GM23338 (cell line): ENCODE data around the gene CLCN4. TPM values are rescaled to one million over a fixed set of nuclear protein-coding genes. Genes with fewer than 3 reads are reported as not detected.

Experiments
- ATAC-seq: fragments of 200-7000 bp; cut with Tn5 transposase; 3 replicates; pipeline ENCODE4 v1.9.1; 2020
- DNase-seq: peaks from one replicate; pipeline ENCODE4 v3.0.0-alpha.2; 2015; ENCODE audit warnings: low spot score
- H2AFZ ChIP-seq: fragments of 200-600 bp; sonication (generic); 2 replicates; pipeline ENCODE4 v1.8.0; 2016; ENCODE audit warnings: antibody characterized with exemption, mild to moderate bottlenecking, moderate library complexity
- H3F3A ChIP-seq: fragments of 200-600 bp; sonication (generic); replicated peaks from 2 replicates; pipeline ENCODE4 v1.8.0; 2017; ENCODE audit warnings: antibody characterized with exemption, mixed run types, low read depth
- H3K27ac ChIP-seq: fragments of 200-600 bp; sonication (generic); 2 replicates; pipeline ENCODE4 v1.6.1; 2016; ENCODE audit warnings: low read depth
- H3K27me3 ChIP-seq: fragments of 200-600 bp; sonication (generic); 2 replicates; pipeline ENCODE4 v1.8.0; 2016; ENCODE audit warnings: mild to moderate bottlenecking, mixed run types, moderate library complexity; ENCODE audit not compliant: insufficient read depth
- H3K36me3 ChIP-seq: fragments of 200-600 bp; sonication (generic); 2 replicates; pipeline ENCODE4 v1.8.0; 2016; ENCODE audit warnings: mild to moderate bottlenecking; ENCODE audit not compliant: insufficient read depth
- H3K4me1 ChIP-seq: fragments of 200-600 bp; sonication (generic); 2 replicates; pipeline ENCODE4 v1.8.0; 2016; ENCODE audit warnings: mild to moderate bottlenecking, moderate library complexity; ENCODE audit not compliant: insufficient read depth
- H3K4me2 ChIP-seq: fragments of 200-600 bp; sonication (generic); 2 replicates; pipeline ENCODE4 v1.7.1; 2017; ENCODE audit warnings: mixed run types
- H3K4me3 ChIP-seq: fragments of 200-600 bp; sonication (generic); 2 replicates; pipeline ENCODE4 v1.6.1; 2016; ENCODE audit warnings: mixed run types
- H3K79me2 ChIP-seq: fragments of 200-600 bp; sonication (generic); replicated peaks from 2 replicates; pipeline ENCODE4 v1.8.0; 2017; ENCODE audit warnings: mild to moderate bottlenecking; ENCODE audit not compliant: insufficient read depth
- H3K9me2 ChIP-seq: fragments of 200-600 bp; sonication (generic); 2 replicates; pipeline ENCODE4 v1.8.0; 2017; ENCODE audit not compliant: insufficient read depth
- H4K20me1 ChIP-seq: fragments of 200-600 bp; sonication (generic); replicated peaks from 2 replicates; pipeline ENCODE4 v1.8.0; 2017; ENCODE audit warnings: mild to moderate bottlenecking; ENCODE audit not compliant: insufficient read depth
- H3K27ac Mint-ChIP-seq: 2 replicates; pipeline ENCODE4 v1.8.0; 2020; ENCODE audit warnings: inconsistent platforms, mild to moderate bottlenecking, moderate library complexity, mixed read lengths
- H3K27me3 Mint-ChIP-seq: 3 replicates; pipeline ENCODE4 v1.8.0; 2022; ENCODE audit warnings: low read depth, mild to moderate bottlenecking, moderate library complexity, mixed read lengths, inconsistent platforms; ENCODE audit not compliant: insufficient read depth, poor library complexity
- H3K36me3 Mint-ChIP-seq: 3 replicates; pipeline ENCODE4 v1.8.0; 2021; ENCODE audit warnings: low read depth, mild to moderate bottlenecking, inconsistent platforms, moderate library complexity, mixed read lengths
- H3K4me1 Mint-ChIP-seq: 3 replicates; pipeline ENCODE4 v1.8.0; 2020; ENCODE audit warnings: mild to moderate bottlenecking, inconsistent platforms, mixed read lengths
- H3K4me3 Mint-ChIP-seq: 3 replicates; pipeline ENCODE4 v1.8.0; 2021; ENCODE audit warnings: moderate library complexity, mild to moderate bottlenecking, inconsistent platforms, mixed read lengths
- H3K9me3 Mint-ChIP-seq: 3 replicates; pipeline ENCODE4 v1.8.0; 2020; ENCODE audit warnings: moderate library complexity, mild to moderate bottlenecking, inconsistent platforms, mixed read lengths
- CREB1 ChIP-seq: fragments of 250-450 bp; sonication (Bioruptor Pico); IDR thresholded peaks from 2 replicates; pipeline ENCODE4 v1.5.0; 2020; ENCODE audit warnings: low read depth, mild to moderate bottlenecking, moderate library complexity
- CTCF ChIP-seq, 2 experiments: fragments of 200-600 bp in 1 of 2; sonication (generic) in 1 of 2; conservative IDR thresholded peaks; 2 replicates each; pipeline versions ENCODE4 v1.5.1 to v1.6.1; 2016 to 2017; ENCODE audit warnings: antibody characterized with exemption in 2 of 2, low read depth in 2 of 2, mild to moderate bottlenecking in 2 of 2, moderate library complexity in 1 of 2
- ETS1 ChIP-seq: IDR thresholded peaks from 2 replicates; pipeline ENCODE4 v1.6.1; 2016; ENCODE audit warnings: antibody characterized with exemption
- EZH2 ChIP-seq: fragments of 200-600 bp; sonication (generic); IDR thresholded peaks from one replicate; pipeline ENCODE4 v1.8.0; 2017; ENCODE audit warnings: antibody characterized with exemption, mild to moderate bottlenecking, low read depth; ENCODE audit not compliant: unreplicated experiment
- EZH2phosphoT487 ChIP-seq: fragments of 200-600 bp; sonication (generic); IDR thresholded peaks from one replicate; pipeline ENCODE4 v1.8.1; 2018; ENCODE audit warnings: antibody characterized with exemption; ENCODE audit not compliant: unreplicated experiment
- JUNB ChIP-seq: IDR thresholded peaks from one replicate; pipeline ENCODE4 v1.6.1; 2016; ENCODE audit warnings: antibody characterized with exemption; ENCODE audit not compliant: unreplicated experiment
- NANOG ChIP-seq: IDR thresholded peaks from 2 replicates; pipeline ENCODE4 v1.6.1; 2016; ENCODE audit warnings: antibody characterized with exemption, borderline replicate concordance
- POLR2AphosphoS5 ChIP-seq: IDR thresholded peaks from 2 replicates; pipeline ENCODE4 v1.6.1; 2016; ENCODE audit warnings: antibody characterized with exemption, low read depth
- STAT1 ChIP-seq: IDR thresholded peaks from one replicate; pipeline ENCODE4 v1.6.1; 2016; ENCODE audit warnings: antibody characterized with exemption; ENCODE audit not compliant: unreplicated experiment
- ZNF114 ChIP-seq: fragments of 250-450 bp; sonication (Bioruptor Pico); IDR thresholded peaks from 2 replicates; pipeline ENCODE4 v1.5.0; 2020; ENCODE audit warnings: mild to moderate bottlenecking, moderate library complexity
- ZNF331 ChIP-seq: fragments of 250-450 bp; sonication (Bioruptor Pico); IDR thresholded peaks from 2 replicates; pipeline ENCODE4 v1.5.0; 2020; ENCODE audit warnings: low read depth, mild to moderate bottlenecking, moderate library complexity
- ZNF462 ChIP-seq: fragments of 250-450 bp; sonication (Bioruptor Pico); IDR thresholded peaks from 2 replicates; pipeline ENCODE4 v1.5.0; 2020; ENCODE audit warnings: mild to moderate bottlenecking, moderate library complexity
- polyA plus RNA-seq: library from polyadenylated mRNA; unstranded; fragments of >200 nt; fragmentation: Nextera tagmentation; extraction: Ambion mirVana; gene quantifications from 2 replicates; pipeline ENCODE4 v1.2.1, GENCODE V29; 2016
- total RNA-seq: library from RNA; depleted of rRNA; stranded (reverse); fragments of >200 nt; shearing (Covaris generic); gene quantifications from 2 replicates; pipeline ENCODE4 v1.2.3, GENCODE V29; 2014
- TF ChIP-seq, protein P1 (sequence below): IDR thresholded peaks from one replicate; pipeline ENCODE4 v1.6.1; 2018; ENCODE audit warnings: antibody characterized with exemption; ENCODE audit not compliant: unreplicated experiment

The CLCN4 gene
- total and polyA plus RNA-seq, 2 experiments from 2014 or later = 1.2 to 4.9 TPM

GRCh38 chrX:10138726-10139125 is 18.0 kb upstream of the CLCN4 start:
- Histone ChIP-seq H3K4me1 (no peaks in the 10 kb centered on the region), H3K4me3 (no peak overlapping the region), H3K27me3 (no peaks in the 10 kb centered on the region), H3K27ac (no peak overlapping the region), H4K20me1 (no peaks in the 10 kb centered on the region), H3K9me2 (no peaks in the 10 kb centered on the region), H3K36me3 (no peaks in the 10 kb centered on the region), H2AFZ (no peak overlapping the region), H3K79me2 (no peaks in the 10 kb centered on the region), H3K4me2 (no peak overlapping the region), H3F3A (no peaks in the 10 kb centered on the region)
- TF ChIP-seq ZNF114 = no peak
- no peak for TF ChIP-seq NANOG
- TF ChIP-seq STAT1 = no peak
- TF ChIP-seq, protein P1, sequence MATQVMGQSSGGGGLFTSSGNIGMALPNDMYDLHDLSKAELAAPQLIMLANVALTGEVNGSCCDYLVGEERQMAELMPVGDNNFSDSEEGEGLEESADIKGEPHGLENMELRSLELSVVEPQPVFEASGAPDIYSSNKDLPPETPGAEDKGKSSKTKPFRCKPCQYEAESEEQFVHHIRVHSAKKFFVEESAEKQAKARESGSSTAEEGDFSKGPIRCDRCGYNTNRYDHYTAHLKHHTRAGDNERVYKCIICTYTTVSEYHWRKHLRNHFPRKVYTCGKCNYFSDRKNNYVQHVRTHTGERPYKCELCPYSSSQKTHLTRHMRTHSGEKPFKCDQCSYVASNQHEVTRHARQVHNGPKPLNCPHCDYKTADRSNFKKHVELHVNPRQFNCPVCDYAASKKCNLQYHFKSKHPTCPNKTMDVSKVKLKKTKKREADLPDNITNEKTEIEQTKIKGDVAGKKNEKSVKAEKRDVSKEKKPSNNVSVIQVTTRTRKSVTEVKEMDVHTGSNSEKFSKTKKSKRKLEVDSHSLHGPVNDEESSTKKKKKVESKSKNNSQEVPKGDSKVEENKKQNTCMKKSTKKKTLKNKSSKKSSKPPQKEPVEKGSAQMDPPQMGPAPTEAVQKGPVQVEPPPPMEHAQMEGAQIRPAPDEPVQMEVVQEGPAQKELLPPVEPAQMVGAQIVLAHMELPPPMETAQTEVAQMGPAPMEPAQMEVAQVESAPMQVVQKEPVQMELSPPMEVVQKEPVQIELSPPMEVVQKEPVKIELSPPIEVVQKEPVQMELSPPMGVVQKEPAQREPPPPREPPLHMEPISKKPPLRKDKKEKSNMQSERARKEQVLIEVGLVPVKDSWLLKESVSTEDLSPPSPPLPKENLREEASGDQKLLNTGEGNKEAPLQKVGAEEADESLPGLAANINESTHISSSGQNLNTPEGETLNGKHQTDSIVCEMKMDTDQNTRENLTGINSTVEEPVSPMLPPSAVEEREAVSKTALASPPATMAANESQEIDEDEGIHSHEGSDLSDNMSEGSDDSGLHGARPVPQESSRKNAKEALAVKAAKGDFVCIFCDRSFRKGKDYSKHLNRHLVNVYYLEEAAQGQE = no peak
- TF ChIP-seq JUNB = no peak
- TF ChIP-seq POLR2AphosphoS5 = no peak
- no peak for TF ChIP-seq ETS1
- no peak for TF ChIP-seq CREB1 (CRISPR knock-in tag)
- no peak for TF ChIP-seq EZH2phosphoT487
- TF ChIP-seq CTCF (conservative IDR thresholded peaks at IDR 0.05; ENCODE audit: low read depth in 2 of 2) = no peak
- no peak for TF ChIP-seq EZH2
- TF ChIP-seq ZNF331 (CRISPR knock-in tag) = no peak
- no peak for TF ChIP-seq ZNF462 (CRISPR knock-in tag)
- H3K27ac Mint-ChIP-seq = no peak overlapping the region
- no peaks in the 10 kb centered on the region for H3K4me1 Mint-ChIP-seq
- DNase-seq (no peak), ATAC-seq (no peak)
- peaks cover 43% of the 10 kb centered on the region for H3K36me3 Mint-ChIP-seq
- peaks cover 1% of the 10 kb centered on the region for H3K27me3 Mint-ChIP-seq
- no peak overlapping the region for H3K4me3 Mint-ChIP-seq
- H3K9me3 Mint-ChIP-seq = no peaks in the 10 kb centered on the region
